Colonic mucosa (tissue), 4 donors: ENCODE results near the gene SERINC5. TPM values are rescaled to one million over a fixed set of nuclear protein-coding genes. Genes with fewer than 3 reads are reported as not detected.

Experiments used
- DNase-seq: peaks from one replicate; pipeline ENCODE4 v3.0.0-alpha.2; 2020
- H3K27ac ChIP-seq: fragments of 200-600 bp; one replicate; pipeline ENCODE4 v1.8.0; 2021
- H3K27me3 ChIP-seq: fragments of 200-600 bp; one replicate; pipeline ENCODE4 v1.8.0; 2021
- H3K36me3 ChIP-seq: fragments of 200-600 bp; one replicate; pipeline ENCODE4 v1.8.0; 2021
- H3K4me1 ChIP-seq: fragments of 200-600 bp; one replicate; pipeline ENCODE4 v1.8.0; 2021; ENCODE audit warnings: mild to moderate bottlenecking
- H3K4me3 ChIP-seq: fragments of 200-600 bp; one replicate; pipeline ENCODE4 v1.8.0; 2021
- H3K9ac ChIP-seq, 2 donors: one replicate each; pipeline ENCODE4 v1.7.0; 2013; ENCODE audit warnings: control low read depth in 2 of 2, low read depth in 2 of 2, low read length in 2 of 2
- H3K9me3 ChIP-seq: fragments of 200-600 bp; one replicate; pipeline ENCODE4 v1.8.0; 2021
- CTCF ChIP-seq: fragments of 200-600 bp; IDR thresholded peaks from one replicate; pipeline ENCODE4 v1.8.0; 2022; ENCODE audit warnings: antibody characterized with exemption, mild to moderate bottlenecking
- intact Hi-C: fragments of 100-400 bp; cut with DNase I; formaldehyde crosslinking; loops from one replicate; pipeline ENCODE4 v1.14.1; 2022
- total RNA-seq, 2 donors: library from RNA; stranded (reverse); fragmentation: NEBNext Ultra II Directional in 1 of 2; extraction: Animal tissue kit (Norgen Biotek cat#: 25700) in 1 of 2; gene quantifications; one replicate each; pipeline ENCODE4 v1.2.1, GENCODE V29; 2021
- donor health status: healthy.
- donor health status: DM: no; HTN: no; CAD: no.
- donor health status: DM: no; HTN: no; CAD: no.

SERINC5 gene
- total RNA-seq, 2 donors from 2014 or later = 138 to 141 TPM

GRCh38 chr5:80198399-80198798 is 57.4 kb downstream of the SERINC5 start:
- TF ChIP-seq CTCF = no peak
- no peaks in the 10 kb centered on the region for H3K4me1 ChIP-seq
- intact Hi-C loops = no loop called here
- no peaks in the 10 kb centered on the region for H3K36me3 ChIP-seq
- H3K27ac ChIP-seq = no peak overlapping the region
- no peak overlapping the region for H3K9ac ChIP-seq
- no peaks in the 10 kb centered on the region for H3K9me3 ChIP-seq
- no peak for DNase-seq
- no peaks in the 10 kb centered on the region for H3K27me3 ChIP-seq
- H3K4me3 ChIP-seq = no peak overlapping the region

- H3K4me1 ChIP-seq = no peaks in the 10 kb centered on the region
- intact Hi-C loops = no loop called here
- no peak for DNase-seq
- H3K9me3 ChIP-seq = no peaks in the 10 kb centered on the region
- no peak overlapping the region for H3K9ac ChIP-seq
- no peak overlapping the region for H3K27ac ChIP-seq
- no peak for TF ChIP-seq CTCF
- H3K36me3 ChIP-seq = no peaks in the 10 kb centered on the region
- H3K4me3 ChIP-seq = no peak overlapping the region
- H3K27me3 ChIP-seq = no peaks in the 10 kb centered on the region
These were observed 59.9 kb downstream of the SERINC5 start for GRCh38 chr5:80195837-80196400.

GRCh38 chr5:80194468-80194867 is 61.4 kb downstream of the SERINC5 start:
- no peak for TF ChIP-seq CTCF
- intact Hi-C loops = no loop called here
- no peak for DNase-seq
- Histone ChIP-seq H3K9me3 (no peaks in the 10 kb centered on the region), H3K9ac (no peak overlapping the region), H3K4me1 (no peaks in the 10 kb centered on the region), H3K36me3 (no peaks in the 10 kb centered on the region), H3K27me3 (no peaks in the 10 kb centered on the region), H3K4me3 (no peak overlapping the region), H3K27ac (no peak overlapping the region)

GRCh38 chr5:80193401-80193800 is 62.4 kb downstream of the SERINC5 start:
- no peak overlapping the region for H3K4me3 ChIP-seq
- H3K4me1 ChIP-seq = no peaks in the 10 kb centered on the region
- no peaks in the 10 kb centered on the region for H3K36me3 ChIP-seq
- TF ChIP-seq CTCF = no peak
- no peaks in the 10 kb centered on the region for H3K9me3 ChIP-seq
- no peak for DNase-seq
- intact Hi-C loops = no loop called here
- H3K9ac ChIP-seq = peak overlapping the region in 1 of 2 donors; percentile 19
- H3K27ac ChIP-seq = no peak overlapping the region
- no peaks in the 10 kb centered on the region for H3K27me3 ChIP-seq

- peaks cover 3% of the 10 kb centered on the region for H3K4me1 ChIP-seq
These were observed 63.2 kb downstream of the SERINC5 start for GRCh38 chr5:80192507-80193241.

More at GRCh38 chr5:80192507-80193241, 63.2 kb downstream of the SERINC5 start:
- DNase-seq = no peak
- Histone ChIP-seq H3K36me3 (no peaks in the 10 kb centered on the region), H3K27ac (peak overlapping the region; percentile 32), H3K9ac (no peak overlapping the region), H3K9me3 (no peaks in the 10 kb centered on the region), H3K27me3 (no peaks in the 10 kb centered on the region), H3K4me3 (no peak overlapping the region)
- TF ChIP-seq CTCF = no peak
- intact Hi-C loops = no loop called here
